HEK293T (cell line): ENCODE measurements around the gene FMN2.

Experiments used
- ARNT ChIP-seq: fragments of 450-650 bp; IDR thresholded peaks from 2 replicates; pipeline ENCODE4 v1.6.1; 2017; ENCODE audit warnings: mild to moderate bottlenecking
- BHLHE40 ChIP-seq: fragments of 450-650 bp; IDR thresholded peaks from 2 replicates; pipeline ENCODE4 v1.6.1; 2016; ENCODE audit warnings: mild to moderate bottlenecking, moderate library complexity, borderline replicate concordance
- LEF1 ChIP-seq: fragments of 450-650 bp; IDR thresholded peaks from 2 replicates; pipeline ENCODE4 v1.6.1; 2017; ENCODE audit warnings: mild to moderate bottlenecking, borderline replicate concordance
- SP1 ChIP-seq: fragments of 450-650 bp; IDR thresholded peaks from 2 replicates; pipeline ENCODE4 v1.6.1; 2017
- SUZ12 ChIP-seq: fragments of 450-650 bp; IDR thresholded peaks from 2 replicates; pipeline ENCODE4 v1.6.1; 2016; ENCODE audit warnings: mild to moderate bottlenecking

GRCh38 chr1:240351690-240352089 is 260.0 kb downstream of the FMN2 start:
- TF ChIP-seq SUZ12 (no peak), BHLHE40 (no peak), LEF1 (no peak), SP1 (no peak), ARNT (no peak)
